Measurements from ENCODE around the gene SSH2. TPM values are rescaled to one million over a fixed set of nuclear protein-coding genes. Genes with fewer than 3 reads are reported as not detected.
A peak's percentile ranks its signal among the peaks of the same experiment; 100 is the strongest.

SSH2 gene
- total and polyA plus RNA-seq, 2 experiments from 2014 or later, result 8.3 to 18.9 TPM

DNA sequence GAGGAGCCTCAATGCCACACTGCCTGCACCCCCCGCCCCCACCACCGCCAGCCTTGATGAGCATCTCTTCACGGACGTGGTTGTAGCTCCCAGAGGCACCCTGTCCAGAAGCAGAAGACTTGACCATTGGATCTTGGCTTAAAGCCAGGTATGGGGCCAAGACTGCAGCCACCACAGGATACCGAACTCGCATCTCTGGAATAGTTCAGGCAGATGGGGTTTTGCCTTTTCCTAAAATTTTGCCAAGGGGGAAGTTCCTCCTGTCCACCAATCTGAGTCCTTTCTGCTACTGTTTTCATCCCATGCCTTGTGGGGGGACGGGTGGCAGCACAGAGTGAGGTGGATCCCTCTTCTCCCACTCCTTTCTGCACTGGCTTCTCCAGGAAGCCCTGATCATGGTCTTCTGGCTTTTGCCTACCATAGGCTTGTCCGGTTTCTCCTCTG lies 308.3 kb downstream of the SSH2 start:
- no peaks in the 10 kb centered on the region for H3K79me2 ChIP-seq (ENCODE audit: insufficient read depth)
- peaks cover 15% of the 10 kb centered on the region for H3F3A ChIP-seq (ENCODE audit: insufficient read depth)
- no peaks in the 10 kb centered on the region for H3K27me3 ChIP-seq (replicated peaks; ENCODE audit: insufficient read depth)
- peak overlapping the region; percentile 76; the same call in 1 of the 2 replicates for H3K9ac ChIP-seq
- TF ChIP-seq EZH2phosphoT487 (IDR thresholded peaks at IDR 0.05; ENCODE audit: insufficient read depth, low read depth), result no peak
- TF ChIP-seq EZH2 (IDR thresholded peaks at IDR 0.05; ENCODE audit: insufficient read depth, poor library complexity, severe bottlenecking), result no peak
- in situ Hi-C loops (cut with MboI), result no loop called here
- peak overlapping the region; percentile 87 for H3K4me2 ChIP-seq (ENCODE audit: unreplicated experiment)
- no peaks in the 10 kb centered on the region for H4K20me1 ChIP-seq (ENCODE audit: insufficient read depth)
- H3K9me3 ChIP-seq (ENCODE audit: low read depth), result no peaks in the 10 kb centered on the region
- H3K27ac ChIP-seq, result no peak overlapping the region
- H3K4me3 ChIP-seq, result peak overlapping the region; percentile 88
- peaks cover 8% of the 10 kb centered on the region for H3K4me1 ChIP-seq (ENCODE audit: insufficient read depth)
- DNase-seq, result no peak
- H3K9me2 ChIP-seq (ENCODE audit: insufficient read depth), result no peaks in the 10 kb centered on the region
- H3K36me3 ChIP-seq (ENCODE audit: low read depth), result no peaks in the 10 kb centered on the region
- 70 to 72% methylated on average over 8 of the region's 8 CpGs for WGBS, 2 experiments (ENCODE audit: low coverage in 1 of 2, low lambda C conversion rate in 2 of 2, missing lambda C conversion rate in 2 of 2)
- peak overlapping the region; percentile 94; the same call in 1 of the 2 replicates for H2AFZ ChIP-seq

DNA sequence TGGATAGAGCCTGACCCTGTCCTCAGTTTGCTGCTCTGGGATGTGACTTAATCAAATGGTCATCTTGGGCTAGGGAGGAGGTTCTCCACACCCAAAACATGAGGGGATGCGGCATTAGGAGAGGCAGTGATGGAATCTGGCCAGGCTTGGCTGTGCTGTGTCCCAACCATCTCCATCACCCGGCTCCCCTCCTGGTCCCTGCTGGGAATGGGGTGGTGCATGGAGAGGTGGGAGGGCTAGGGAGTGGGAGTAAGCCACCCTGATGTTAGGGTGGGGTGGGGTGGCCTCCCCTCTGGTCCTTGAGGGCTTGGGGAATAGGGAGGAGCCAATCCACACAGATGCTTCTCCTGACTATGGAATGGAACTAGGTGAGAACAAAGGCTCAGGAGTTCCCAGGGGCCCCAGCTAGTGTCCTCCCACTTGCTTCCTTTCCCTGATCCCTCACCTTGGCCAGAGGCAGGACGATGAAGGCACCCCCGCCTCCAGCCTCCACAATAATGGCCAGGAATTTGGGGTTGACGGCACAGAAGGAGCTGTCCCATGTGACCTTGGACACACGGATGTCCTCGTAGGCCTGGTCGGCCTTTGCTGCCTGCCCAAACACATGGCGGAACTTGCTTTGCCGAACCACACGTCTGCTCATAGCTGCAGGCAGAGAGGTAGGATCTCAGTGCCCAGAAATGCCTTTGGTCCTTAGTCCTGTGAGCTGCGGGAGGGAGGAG lies 309.1 kb downstream of the SSH2 start:
- in situ Hi-C loops (cut with MboI), result no loop called here
- Histone ChIP-seq H3F3A (ENCODE audit: insufficient read depth) (peaks cover 10% of the 10 kb centered on the region), H3K36me3 (ENCODE audit: low read depth) (no peaks in the 10 kb centered on the region), H3K27me3 (replicated peaks; ENCODE audit: insufficient read depth) (no peaks in the 10 kb centered on the region), H3K27ac (no peak overlapping the region), H3K9me2 (ENCODE audit: insufficient read depth) (no peaks in the 10 kb centered on the region), H3K79me2 (ENCODE audit: insufficient read depth) (no peaks in the 10 kb centered on the region), H3K4me2 (ENCODE audit: unreplicated experiment) (no peak overlapping the region), H3K9me3 (ENCODE audit: low read depth) (no peaks in the 10 kb centered on the region), H2AFZ (no peak overlapping the region), H3K9ac (no peak overlapping the region), H4K20me1 (ENCODE audit: insufficient read depth) (no peaks in the 10 kb centered on the region), H3K4me3 (no peak overlapping the region), H3K4me1 (ENCODE audit: insufficient read depth) (peaks cover 8% of the 10 kb centered on the region)
- no peak for DNase-seq
- 97 to 98% methylated on average over 12 of the region's 12 CpGs for WGBS, 2 experiments (ENCODE audit: low coverage in 1 of 2, low lambda C conversion rate in 2 of 2, missing lambda C conversion rate in 2 of 2)
- TF ChIP-seq EZH2phosphoT487 (IDR thresholded peaks at IDR 0.05; ENCODE audit: insufficient read depth, low read depth) (no peak), EZH2 (IDR thresholded peaks at IDR 0.05; ENCODE audit: insufficient read depth, poor library complexity, severe bottlenecking) (no peak)

DNA sequence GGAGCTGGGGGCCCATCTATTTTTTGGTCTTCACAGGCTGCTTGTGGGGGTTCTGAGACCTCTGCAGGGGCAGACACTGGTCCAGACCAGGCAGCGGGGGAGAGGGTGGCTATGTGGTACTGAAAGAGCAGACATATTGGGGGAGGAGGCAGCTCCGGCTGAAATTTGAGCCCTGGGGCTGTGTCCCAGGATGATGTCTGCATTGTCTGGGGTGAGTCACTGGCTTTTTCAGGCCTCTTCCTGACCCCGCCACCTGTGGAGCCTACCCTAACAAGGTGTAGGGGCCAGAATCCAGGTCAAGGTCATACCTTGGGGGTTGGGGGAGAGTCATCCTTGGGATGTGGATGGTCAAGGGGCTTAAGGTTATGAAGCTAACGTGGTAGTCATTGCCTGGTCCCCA lies 309.8 kb downstream of the SSH2 start:
- in situ Hi-C loops (cut with MboI), result no loop called here
- no peaks in the 10 kb centered on the region for H4K20me1 ChIP-seq (ENCODE audit: insufficient read depth)
- H3K9me3 ChIP-seq (ENCODE audit: low read depth), result no peaks in the 10 kb centered on the region
- H3K4me2 ChIP-seq (ENCODE audit: unreplicated experiment), result no peak overlapping the region
- H3K27ac ChIP-seq, result no peak overlapping the region
- no peaks in the 10 kb centered on the region for H3K9me2 ChIP-seq (ENCODE audit: insufficient read depth)
- H3F3A ChIP-seq (ENCODE audit: insufficient read depth), result peaks cover 6% of the 10 kb centered on the region; the same call in 1 of the 2 replicates
- no peak overlapping the region for H3K9ac ChIP-seq
- H3K4me3 ChIP-seq, result no peak overlapping the region
- peaks cover 1% of the 10 kb centered on the region for H3K4me1 ChIP-seq (ENCODE audit: insufficient read depth)
- no peaks in the 10 kb centered on the region for H3K27me3 ChIP-seq (replicated peaks; ENCODE audit: insufficient read depth)
- no peaks in the 10 kb centered on the region for H3K79me2 ChIP-seq (ENCODE audit: insufficient read depth)
- H3K36me3 ChIP-seq (ENCODE audit: low read depth), result no peaks in the 10 kb centered on the region
- peak; percentile 48 for DNase-seq
- no peak for TF ChIP-seq EZH2phosphoT487 (IDR thresholded peaks at IDR 0.05; ENCODE audit: insufficient read depth, low read depth)
- WGBS, 2 experiments (ENCODE audit: low coverage in 1 of 2, low lambda C conversion rate in 2 of 2, missing lambda C conversion rate in 2 of 2), result 79 to 80% methylated on average over 4 of the region's 4 CpGs
- H2AFZ ChIP-seq, result no peak overlapping the region

DNA sequence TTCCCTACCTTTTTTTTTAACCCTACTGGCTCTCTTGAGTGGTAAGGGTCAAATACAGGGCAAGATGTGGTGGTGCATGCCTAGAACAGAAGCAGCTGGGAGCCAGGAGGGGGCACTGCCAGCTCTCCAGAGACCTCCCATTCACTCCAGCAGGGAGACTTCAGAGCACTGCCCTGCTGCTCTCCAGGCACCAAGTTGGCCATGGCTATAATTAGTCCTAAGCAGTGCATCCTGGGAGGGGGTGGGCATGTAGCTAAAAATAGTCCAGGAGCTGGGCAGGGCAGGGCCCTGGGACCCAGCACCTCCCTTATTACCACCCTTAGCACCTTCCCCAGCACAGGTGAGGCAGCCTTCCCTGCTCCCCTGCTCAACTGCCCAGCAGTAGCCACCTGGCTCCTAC lies 310.8 kb downstream of the SSH2 start:
- Histone ChIP-seq H3K4me1 (ENCODE audit: insufficient read depth) (no peaks in the 10 kb centered on the region), H3K9me3 (ENCODE audit: low read depth) (no peaks in the 10 kb centered on the region), H3K27ac (no peak overlapping the region), H3K4me3 (no peak overlapping the region), H3K9ac (no peak overlapping the region), H3K4me2 (ENCODE audit: unreplicated experiment) (no peak overlapping the region), H3K36me3 (ENCODE audit: low read depth) (no peaks in the 10 kb centered on the region), H3K79me2 (ENCODE audit: insufficient read depth) (no peaks in the 10 kb centered on the region), H2AFZ (no peak overlapping the region), H3K9me2 (ENCODE audit: insufficient read depth) (no peaks in the 10 kb centered on the region), H3F3A (ENCODE audit: insufficient read depth) (no peaks in the 10 kb centered on the region), H4K20me1 (ENCODE audit: insufficient read depth) (no peaks in the 10 kb centered on the region), H3K27me3 (replicated peaks; ENCODE audit: insufficient read depth) (no peaks in the 10 kb centered on the region)
- in situ Hi-C loops (cut with MboI), result no loop called here
- DNase-seq, result peak; percentile 52
- TF ChIP-seq EZH2phosphoT487 (IDR thresholded peaks at IDR 0.05; ENCODE audit: insufficient read depth, low read depth) (no peak), EZH2 (IDR thresholded peaks at IDR 0.05; ENCODE audit: insufficient read depth, poor library complexity, severe bottlenecking) (no peak)

All from GM23248 (cell line).